Stimulated activated CD4-positive, alpha-beta T cell treated with anti-CD3 and anti-CD28 coated beads, Interleukin-1b, Interleukin-23, amount 100 ng/mL, for 48 hours (primary cell): Measurements from ENCODE around the gene PRAMEF17.
"Not testable (repeated sequence)": the region's sequence is repeated elsewhere in the genome, so short reads cannot be mapped to it uniquely, and the experiment has no call there.

Experiments used
- DNase-seq: peaks from one replicate; pipeline ENCODE4 v3.0.0-alpha.2; 2020

PRAMEF17 gene, protein sequence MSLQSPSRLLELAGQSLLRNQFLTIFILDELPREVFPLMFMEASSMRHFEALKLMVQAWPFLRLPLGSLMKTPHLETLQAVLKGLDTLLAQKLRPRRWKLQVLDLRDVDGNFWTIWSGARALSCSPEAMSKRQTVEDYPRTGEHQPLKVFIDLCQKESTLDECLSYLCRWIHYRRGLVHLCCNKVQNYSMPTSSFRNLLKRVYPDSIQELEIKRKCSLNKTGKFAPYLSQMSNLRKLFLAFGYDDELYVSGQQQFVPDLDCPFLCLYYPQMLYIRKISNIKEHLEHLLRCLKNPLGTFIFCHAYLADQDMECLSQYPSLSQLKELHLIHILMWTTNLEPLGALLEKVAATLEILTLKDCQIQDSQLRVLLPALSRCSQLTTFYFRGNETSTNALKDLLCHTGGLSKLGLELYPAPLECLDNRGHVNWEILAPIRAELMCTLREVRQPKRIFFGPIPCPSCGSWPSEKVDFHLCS

DNA sequence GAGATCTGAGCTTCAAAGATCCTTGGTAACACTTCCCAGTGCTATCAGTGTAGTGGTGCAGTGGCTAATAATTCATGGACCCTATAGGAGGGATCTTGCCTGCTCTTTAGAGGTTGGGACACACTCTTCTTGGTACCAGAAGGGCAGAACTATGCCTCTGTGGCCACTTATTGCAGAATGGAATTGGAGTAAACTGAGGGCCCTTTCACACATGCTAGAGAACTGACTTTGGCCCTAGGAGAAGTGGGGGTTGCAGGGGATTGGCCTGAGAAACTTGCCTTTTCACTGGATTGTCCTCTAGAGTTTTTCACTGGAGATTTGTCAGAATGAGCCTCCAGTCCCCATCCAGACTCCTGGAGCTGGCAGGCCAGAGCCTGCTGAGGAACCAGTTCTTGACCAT lies at the start of gene PRAMEF17:
TSS of gene PRAMEF17 (plus strand) at position 301 of the 400 bp plus-strand sequence. CDS start at position 327, 26 bp downstream.
- not testable (repeated sequence) for DNase-seq

DNA sequence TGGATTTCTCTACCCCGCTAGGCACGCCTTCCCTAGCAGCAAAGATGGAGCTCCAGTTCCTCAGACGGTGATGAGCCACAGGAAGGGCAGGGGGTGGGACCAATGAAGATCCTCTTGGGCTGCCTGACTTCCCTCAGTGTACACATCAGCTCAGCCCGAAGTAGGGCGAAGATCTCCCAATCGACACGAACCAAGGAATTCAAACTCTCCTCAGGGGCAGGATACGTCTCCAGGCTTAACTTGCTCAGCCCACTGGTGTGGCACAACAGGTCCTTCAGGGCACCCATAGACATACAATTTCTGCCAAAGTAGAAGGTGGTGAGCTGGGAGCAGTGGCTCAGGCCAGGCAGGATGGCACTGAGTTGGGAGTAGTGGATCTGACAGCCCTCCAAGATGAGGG lies 46.9 kb upstream of the PRAMEF17 start:
- DNase-seq = not testable (repeated sequence)

DNA sequence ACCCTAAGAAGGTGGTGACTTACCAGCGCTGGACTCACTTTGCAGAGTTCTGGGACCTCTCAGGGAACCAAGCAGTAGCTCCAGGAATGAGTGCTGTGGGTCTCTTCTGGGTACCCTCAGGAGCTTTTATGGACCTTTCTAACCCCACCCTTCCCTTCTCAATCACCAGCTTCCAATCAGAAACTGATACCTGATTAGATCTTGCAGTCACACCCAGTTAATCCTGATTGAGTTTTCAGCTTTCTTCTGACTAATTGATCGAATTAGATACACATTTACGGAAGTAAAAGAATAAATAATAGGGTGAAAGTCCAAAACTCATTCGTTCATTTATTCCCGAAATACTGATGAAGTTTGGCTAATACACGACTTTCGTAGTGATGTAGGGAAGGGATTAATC lies 42.4 kb upstream of the PRAMEF17 start, which contains the start of gene PRAMEF14:
TSS of gene PRAMEF14 (minus strand) at position 101 of the 400 bp plus-strand sequence. CDS start 1,820 bp downstream, outside the sequence.
- DNase-seq = not testable (repeated sequence)

DNA sequence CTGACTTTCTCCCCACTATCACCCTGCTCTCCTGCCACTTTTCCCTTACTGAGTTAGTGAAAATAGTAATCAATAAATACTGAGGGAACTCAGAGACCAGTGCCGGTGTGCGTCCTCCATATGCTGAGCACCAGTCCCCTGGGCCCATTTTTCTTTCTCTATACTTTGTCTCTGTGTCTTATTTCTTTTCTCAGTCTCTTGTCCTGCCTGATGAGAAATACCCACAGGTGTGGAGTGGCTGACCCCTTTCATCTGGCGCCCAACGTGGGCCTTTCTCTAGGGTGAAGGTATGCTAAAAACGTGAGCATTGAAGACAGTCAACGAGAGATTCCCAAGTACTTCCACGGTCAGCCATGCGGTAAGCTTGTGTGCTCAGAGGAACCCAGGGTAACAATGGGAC lies 36.0 kb upstream of the PRAMEF17 start:
- DNase-seq = not testable (repeated sequence)

DNA sequence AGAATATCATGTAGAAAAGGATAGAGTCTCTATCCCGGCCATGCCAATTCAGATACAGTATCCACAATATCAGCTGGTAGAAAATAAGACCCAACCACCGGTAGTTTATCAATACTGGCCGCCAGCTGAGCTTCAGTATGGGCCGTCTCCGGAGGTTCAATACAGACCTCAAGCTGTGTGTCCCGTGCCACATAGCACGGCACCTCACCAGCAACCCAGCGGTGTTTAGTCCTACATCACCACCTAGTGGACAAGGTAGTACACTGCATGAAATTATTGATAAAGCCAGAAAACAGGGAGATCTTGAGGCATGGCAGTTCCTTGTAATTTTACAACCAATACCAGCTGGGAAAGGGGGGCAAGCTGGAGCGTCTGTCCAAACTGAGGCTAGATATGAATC lies 35.0 kb upstream of the PRAMEF17 start:
- DNase-seq = not testable (repeated sequence)

DNA sequence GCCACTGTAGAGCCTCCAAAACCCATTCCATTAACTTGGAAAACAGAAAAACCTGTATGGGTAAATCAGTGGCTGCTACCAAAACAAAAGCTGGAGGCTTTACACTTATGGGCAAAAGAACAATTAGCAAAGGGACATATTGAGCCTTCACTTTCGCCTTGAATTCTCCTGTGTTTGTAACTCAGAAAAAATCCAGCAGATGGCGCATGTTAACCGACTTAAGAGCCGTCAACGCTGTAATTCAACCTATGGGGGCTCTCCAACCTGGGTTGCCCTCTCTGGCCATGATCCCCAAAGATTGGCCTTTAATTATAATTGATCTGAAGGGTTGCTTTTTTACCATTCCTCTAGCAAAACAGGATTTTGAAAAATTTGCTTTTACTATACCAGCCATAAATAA lies 32.7 kb upstream of the PRAMEF17 start:
- not testable (repeated sequence) for DNase-seq

DNA sequence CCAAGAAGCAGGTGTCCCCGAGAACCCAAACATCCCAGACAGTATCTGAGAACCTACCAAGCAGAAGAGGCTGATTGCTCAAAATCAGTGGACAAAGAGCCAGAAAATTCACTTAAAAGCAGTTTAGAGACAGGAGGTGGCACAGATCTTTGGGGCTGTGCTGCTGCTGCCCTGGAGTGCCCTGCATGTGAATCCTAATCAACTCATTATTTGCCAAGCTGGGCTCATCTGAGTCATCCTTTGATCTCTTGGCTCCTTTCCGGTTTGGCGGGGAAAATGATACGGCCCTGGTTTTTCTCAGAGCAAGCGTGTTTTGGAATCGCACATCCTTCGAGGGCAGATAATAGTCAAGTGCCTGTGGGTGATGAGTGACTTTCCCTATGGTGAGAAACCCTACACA lies 27.1 kb upstream of the PRAMEF17 start:
- not testable (repeated sequence) for DNase-seq

DNA sequence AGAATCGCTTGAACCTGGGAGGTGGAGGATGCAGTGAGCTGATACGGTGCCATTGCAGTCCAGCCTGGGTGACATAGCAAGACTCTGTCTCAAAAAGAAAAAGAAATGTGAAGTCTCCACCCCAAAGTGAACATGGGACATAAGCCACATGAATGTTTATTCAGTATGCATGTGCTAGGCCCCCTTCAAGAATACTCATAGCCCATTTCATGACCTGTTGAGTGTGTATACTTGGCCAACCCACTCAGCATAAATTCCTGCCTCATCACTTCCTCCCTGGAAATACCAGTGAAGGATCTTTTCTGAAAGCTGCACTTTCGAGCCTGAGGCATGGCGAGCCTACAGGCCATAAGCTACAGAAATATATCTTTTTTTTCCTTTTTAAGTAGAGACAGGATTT lies 24.5 kb upstream of the PRAMEF17 start:
- DNase-seq = not testable (repeated sequence)

DNA sequence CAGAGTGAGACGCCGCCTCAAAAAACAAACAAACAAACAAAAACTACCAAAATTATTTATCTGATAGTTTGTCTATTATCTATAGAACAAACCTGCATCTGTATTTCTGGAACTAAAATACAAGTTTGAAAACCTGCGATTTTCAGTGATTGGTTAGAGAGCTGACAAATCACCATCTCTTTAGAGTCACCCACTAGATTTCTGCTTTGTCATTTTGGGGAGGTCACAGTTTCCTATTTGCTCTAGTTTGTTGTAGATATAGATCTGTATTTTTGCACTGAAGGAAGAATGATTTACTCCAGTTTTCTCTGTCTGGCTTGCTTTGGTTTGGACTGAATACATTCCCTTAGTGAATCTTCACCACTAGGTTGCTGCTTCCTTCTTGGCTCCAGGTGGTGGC lies 22.9 kb upstream of the PRAMEF17 start:
- DNase-seq = not testable (repeated sequence)

DNA sequence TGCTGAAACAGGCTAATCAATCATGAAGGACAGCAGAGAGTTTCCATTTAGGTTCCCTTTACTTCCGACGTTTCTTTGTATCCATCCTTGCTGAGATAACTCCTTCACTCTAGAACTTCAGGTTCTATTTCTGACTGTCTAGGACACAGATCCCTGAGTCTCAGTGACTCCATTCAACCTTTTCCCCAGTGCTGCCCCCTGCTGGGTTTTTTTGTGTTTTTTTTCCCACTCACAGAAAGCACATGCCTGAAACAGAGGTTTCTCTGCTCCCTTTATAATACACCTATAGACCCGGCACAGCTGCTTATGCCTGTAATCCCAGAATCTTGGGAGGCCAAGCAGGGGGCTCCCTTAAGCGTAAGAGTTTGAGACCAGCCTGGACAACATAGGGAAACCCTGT lies 20.9 kb upstream of the PRAMEF17 start:
- DNase-seq = peak; percentile 11

DNA sequence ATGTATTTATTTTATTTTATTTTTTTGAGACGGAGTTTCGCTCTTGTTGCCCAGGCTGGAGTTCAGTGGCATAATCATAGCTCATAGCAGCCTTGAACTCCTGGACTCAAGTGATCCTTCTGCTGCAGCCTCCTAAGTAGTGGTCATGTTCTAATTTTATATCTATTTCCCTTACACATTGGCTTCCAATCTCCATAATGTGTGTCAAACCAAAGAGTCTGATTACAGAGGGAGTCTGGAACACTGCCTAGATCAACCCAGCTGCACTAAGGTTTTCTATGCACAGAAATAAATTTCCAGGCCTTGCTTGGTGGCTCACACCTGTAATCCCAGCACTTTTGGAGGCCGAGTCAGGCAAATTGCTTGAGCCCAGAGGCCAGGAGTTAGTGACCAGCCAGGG lies 10.4 kb upstream of the PRAMEF17 start:
- not testable (repeated sequence) for DNase-seq

DNA sequence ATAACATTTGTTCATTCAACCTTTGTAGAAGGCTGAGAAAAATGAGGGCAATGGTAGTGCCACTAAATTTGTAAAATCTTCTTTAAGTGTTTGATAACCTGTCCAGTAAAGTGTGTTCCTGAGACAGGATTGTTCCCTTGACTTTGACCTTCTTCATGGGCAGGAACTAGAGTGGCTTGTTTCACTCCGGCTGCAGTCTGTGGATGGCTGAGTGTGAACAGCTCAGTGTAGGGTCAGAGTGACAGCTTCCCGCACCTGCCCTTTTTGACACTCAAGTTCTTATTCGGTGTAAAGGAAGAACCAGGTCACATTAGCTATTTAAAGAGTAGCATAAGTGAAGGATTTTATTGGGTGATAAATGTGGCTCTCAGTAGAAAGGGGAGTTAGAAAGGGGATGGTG lies 9.1 kb upstream of the PRAMEF17 start:
- not testable (repeated sequence) for DNase-seq

DNA sequence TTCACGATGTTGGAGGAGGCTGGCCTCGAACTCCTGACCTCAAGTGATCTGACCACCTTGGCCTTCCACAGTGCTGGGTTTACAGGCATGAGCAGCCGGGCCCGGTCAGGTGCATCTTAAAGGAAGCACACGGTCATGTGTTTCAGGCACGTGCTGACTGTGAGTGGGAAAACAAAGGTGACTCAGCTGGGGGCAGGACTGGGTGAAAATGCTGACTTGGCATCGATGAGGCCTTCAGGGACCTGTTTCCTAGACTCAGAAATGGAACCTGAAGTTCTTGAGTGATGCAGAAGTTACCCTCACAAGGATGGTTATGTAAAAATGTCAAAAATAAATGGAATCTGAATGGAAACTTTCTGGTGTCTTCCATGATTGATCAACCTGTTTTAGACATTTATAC lies 3.6 kb downstream of the PRAMEF17 start:
- DNase-seq = not testable (repeated sequence)

DNA sequence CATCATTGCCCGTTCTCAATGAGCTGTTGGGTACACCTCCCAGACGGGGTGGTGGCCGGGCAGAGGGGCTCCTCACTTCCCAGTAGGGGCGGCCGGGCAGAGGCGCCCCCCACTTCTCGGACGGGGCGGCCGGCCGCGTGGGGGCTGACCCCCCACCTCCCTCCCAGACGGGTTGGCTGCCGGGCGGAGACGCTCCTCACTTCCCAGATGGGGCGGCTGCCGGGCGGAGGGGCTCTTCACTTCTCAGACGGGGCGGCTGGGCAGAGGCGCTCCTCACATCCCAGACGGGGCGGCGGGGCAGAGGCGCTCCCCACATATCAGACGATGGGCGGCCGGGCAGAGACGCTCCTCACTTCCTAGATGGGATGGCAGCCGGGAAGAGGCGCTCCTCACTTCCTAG lies 5.3 kb downstream of the PRAMEF17 start:
- DNase-seq = not testable (repeated sequence)

DNA sequence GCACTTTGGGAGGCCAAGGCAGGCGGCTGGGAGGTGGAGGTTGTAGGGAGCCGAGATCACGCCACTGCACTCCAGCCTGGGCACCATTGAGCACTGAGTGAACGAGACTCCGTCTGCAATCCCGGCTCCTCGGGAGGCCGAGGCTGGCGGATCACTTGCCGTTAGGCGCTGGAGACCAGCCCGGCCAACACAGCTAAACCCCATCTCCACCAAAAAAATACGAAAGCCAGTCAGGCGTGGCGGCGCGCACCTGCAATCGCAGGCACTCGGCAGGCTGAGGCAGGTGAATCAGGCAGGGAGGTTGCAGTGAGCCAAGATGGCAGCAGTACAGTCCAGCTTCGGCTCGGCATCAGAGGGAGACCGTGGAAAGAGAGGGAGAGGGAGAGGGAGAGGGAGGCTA lies 5.9 kb downstream of the PRAMEF17 start:
- DNase-seq = not testable (repeated sequence)

DNA sequence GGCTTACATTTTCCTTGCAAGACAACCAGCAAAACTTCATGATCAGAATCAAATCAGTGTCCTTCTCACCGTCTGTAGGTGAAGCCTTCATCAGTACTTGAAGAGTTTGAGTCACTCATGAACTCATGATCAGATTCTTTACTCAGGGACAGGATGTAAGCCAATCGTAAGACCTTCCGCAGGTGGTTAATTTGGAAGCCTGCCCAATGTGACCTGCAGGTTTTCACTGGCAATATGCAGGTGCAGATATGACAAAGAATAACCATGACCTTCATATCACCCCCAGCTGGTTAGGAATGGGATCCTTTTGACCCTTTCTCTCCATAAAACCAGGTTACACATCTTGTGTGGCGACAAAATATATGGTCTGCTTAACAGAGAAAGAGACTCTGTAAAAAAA lies 18.4 kb downstream of the PRAMEF17 start:
- DNase-seq = no peak

DNA sequence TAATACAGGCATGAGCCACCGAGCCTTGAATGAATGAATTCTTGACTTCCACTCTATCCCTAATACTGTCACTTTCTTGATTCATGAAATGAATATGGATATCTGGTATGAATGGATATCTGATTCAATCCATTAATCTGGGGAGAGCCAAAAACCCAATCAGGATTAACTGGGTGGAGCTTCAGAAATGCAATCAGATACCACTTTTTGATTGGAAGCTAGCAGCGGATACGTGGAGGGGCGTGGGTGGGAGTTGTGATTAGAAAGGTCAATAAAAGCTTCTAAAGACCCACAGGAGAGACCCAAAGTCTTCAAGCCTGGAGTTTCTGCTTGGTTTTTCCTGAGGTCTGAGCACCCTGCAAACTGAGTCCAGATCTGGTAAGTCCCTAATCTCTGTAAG lies 20.7 kb downstream of the PRAMEF17 start, which contains the start of gene PRAMEF20:
TSS of gene PRAMEF20 (plus strand) at position 301 of the 400 bp plus-strand sequence. CDS start 5,905 bp downstream, outside the sequence.
- DNase-seq = not testable (repeated sequence)

DNA sequence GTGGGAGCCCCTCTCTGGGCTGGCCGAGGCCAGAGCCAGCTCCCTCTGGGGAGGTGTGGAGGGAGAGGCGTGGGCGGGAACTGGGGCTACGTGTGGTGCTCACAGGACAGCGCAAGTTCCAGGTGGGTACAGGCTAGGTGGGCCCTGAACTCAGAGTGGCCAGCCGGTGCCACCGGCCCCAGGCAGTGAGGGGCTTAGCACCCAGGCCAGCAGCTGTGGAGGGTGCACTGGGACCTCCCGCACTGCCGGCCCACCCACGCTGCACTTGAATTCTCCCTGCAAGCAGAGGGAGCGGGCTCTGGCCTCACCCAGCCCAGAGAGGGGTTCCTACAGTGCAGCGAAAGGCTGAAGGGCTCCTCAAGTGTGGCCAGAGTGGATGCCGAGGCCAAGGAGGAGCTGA lies 41.1 kb downstream of the PRAMEF17 start:
- DNase-seq = no peak

DNA sequence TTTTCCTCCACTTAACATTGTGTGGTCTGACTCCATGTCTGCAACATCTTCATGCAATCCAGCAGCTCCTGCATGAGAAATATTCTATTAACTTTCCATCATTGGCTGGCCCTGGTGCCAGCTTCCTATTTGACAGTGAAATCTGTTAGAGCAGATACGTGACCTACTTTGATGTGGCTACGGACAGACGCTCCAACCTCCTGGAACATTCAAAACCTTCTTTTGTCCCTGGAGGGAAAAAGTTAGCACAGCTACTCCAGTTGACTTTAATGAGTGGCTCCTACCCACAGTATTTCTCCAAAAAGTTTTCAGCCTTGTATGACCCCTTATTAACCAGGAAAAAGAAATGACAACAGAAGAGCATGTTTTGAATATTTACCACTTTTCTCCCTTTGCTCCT lies 42.8 kb downstream of the PRAMEF17 start:
- DNase-seq = no peak

DNA sequence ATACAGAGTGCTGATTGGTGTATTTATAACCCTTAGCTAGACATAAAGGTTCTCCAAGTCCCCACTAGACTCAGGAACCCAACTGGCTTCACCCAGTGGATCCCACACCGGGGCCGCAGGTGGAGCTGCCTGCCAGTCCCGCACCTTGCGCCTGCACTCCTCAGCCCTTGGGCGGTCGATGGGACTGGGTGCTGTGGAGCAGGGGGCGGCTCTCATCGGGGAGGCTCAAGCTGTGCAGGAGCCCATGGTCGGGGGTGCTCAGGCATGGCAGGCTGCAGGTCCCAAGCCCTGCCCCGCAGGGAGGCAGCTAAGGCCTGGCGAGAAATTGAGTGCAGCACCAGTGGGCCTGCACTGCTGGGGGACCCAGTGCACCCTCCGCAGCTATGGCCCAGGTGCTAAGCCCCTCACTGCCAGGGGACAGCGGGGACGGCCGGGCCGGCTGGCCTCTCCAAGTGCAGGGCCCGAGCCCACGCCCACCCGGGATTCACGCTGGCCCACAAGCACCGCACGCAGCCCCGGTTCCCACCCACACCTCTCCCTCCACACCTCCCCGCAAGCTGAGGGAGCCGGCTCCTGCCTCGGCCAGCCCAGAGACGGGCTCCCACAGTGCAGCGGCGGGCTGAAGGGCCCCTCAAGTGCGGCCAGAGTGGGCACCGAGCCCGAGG lies 44.4 kb downstream of the PRAMEF17 start:
- not testable (repeated sequence) for DNase-seq

DNA sequence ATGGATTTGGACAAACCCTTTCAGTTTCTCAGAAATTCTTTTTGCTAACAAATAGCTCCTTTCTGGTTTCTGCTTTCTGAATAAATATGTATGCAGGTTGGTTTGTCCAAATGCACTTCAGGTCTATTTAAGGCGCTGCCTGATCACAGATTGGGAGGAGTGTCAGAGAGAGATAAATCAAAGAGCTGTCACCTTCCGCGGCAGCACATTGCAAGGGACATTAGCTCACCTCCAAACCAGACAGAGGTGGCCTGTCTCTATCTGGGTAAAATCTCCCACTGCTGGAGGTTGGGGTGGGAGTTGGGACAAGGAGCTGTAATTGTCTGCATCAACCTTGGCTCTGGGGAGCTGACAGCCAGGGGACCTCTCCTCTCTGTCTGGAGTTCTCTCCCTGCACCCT lies 46.0 kb downstream of the PRAMEF17 start:
- no peak for DNase-seq

DNA sequence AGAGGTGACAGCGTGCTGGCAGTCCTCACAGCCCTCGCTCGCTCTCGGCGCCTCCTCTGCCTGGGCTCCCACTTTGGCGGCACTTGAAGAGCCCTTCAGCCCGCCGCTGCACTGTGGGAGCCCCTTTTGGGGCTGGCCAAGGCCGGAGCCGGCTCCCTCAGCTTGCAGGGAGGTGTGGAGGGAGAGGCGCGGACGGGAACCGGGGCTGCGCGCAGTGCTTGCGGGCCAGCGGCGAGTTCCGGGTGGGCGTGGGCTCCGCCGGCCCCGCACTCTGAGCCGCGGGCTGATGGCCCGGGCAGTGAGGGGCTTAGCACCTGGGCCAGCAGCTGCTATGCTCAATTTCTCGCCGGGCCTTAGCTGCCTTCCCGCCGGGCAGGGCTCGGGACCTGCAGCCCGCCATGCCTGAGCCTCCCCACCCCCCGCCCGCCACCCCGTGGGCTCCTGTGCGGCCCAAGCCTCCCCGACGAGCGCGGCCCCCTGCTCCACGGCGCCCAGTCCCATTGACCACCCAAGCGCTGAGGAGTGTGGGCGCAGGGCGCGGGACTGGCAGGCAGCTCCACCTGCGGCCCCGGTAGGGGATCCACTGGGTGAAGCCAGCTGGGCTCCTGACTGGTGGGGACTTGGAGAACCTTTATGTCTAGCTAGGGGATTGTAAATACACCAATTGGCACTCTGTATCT lies 49.8 kb downstream of the PRAMEF17 start:
- not testable (repeated sequence) for DNase-seq
